Measurements from ENCODE around the gene ARMH3. TPM values are rescaled to one million over a fixed set of nuclear protein-coding genes. Genes with fewer than 3 reads are reported as not detected.

ARMH3 gene
- total RNA-seq, 1 experiment from 2014 or later: 12.8 TPM

DNA sequence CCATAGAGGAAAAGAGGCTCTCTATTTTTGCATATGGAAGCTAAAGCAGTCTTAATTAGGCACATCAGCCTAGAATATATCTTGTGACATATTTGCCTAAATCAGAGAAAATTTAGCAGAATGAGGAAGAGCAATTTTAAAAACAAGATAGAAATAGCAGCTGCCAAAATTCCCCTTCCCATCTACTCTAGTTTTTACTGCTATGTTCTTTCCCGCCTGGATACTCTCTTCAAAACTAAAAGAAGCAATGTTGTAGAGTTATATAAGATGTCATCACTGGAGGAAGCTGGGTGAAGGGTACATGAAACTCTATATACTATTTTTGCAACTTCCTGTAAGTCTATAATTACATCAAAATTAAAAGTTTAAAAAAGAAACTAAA, 87.0 kb downstream of the ARMH3 start:
- TF ChIP-seq, protein P1, sequence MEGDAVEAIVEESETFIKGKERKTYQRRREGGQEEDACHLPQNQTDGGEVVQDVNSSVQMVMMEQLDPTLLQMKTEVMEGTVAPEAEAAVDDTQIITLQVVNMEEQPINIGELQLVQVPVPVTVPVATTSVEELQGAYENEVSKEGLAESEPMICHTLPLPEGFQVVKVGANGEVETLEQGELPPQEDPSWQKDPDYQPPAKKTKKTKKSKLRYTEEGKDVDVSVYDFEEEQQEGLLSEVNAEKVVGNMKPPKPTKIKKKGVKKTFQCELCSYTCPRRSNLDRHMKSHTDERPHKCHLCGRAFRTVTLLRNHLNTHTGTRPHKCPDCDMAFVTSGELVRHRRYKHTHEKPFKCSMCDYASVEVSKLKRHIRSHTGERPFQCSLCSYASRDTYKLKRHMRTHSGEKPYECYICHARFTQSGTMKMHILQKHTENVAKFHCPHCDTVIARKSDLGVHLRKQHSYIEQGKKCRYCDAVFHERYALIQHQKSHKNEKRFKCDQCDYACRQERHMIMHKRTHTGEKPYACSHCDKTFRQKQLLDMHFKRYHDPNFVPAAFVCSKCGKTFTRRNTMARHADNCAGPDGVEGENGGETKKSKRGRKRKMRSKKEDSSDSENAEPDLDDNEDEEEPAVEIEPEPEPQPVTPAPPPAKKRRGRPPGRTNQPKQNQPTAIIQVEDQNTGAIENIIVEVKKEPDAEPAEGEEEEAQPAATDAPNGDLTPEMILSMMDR (conservative IDR thresholded peaks at IDR 0.05): no peak
- Histone ChIP-seq H3K4me2 (no peak overlapping the region), H3K79me2 (ENCODE audit: low read depth) (no peaks in the 10 kb centered on the region), H3K27ac (no peak overlapping the region), H3K4me3 (no peak overlapping the region), H3K27me3 (ENCODE audit: insufficient read depth, low read depth) (no peaks in the 10 kb centered on the region), H2AFZ (no peak overlapping the region), H3K4me1 (replicated peaks; ENCODE audit: insufficient read depth) (no peaks in the 10 kb centered on the region), H4K20me1 (ENCODE audit: insufficient read depth) (no peaks in the 10 kb centered on the region), H3F3A (ENCODE audit: insufficient read depth, low read depth) (no peaks in the 10 kb centered on the region), H3K9me2 (ENCODE audit: insufficient read depth) (no peaks in the 10 kb centered on the region), H3K9me3 (ENCODE audit: insufficient read depth, low read depth) (no peaks in the 10 kb centered on the region), H3K36me3 (ENCODE audit: low read depth) (no peaks in the 10 kb centered on the region)
- CTCF ChIA-PET: no interaction called here
- intact Hi-C loops (cut with micrococcal nuclease; ENCODE audit: unreplicated experiment): no loop called here
- no peak for DNase-seq
- no TSS peak for BruUV-seq (replicated peaks)
- POLR2A ChIA-PET (ENCODE audit: unreplicated experiment): no interaction called here

DNA sequence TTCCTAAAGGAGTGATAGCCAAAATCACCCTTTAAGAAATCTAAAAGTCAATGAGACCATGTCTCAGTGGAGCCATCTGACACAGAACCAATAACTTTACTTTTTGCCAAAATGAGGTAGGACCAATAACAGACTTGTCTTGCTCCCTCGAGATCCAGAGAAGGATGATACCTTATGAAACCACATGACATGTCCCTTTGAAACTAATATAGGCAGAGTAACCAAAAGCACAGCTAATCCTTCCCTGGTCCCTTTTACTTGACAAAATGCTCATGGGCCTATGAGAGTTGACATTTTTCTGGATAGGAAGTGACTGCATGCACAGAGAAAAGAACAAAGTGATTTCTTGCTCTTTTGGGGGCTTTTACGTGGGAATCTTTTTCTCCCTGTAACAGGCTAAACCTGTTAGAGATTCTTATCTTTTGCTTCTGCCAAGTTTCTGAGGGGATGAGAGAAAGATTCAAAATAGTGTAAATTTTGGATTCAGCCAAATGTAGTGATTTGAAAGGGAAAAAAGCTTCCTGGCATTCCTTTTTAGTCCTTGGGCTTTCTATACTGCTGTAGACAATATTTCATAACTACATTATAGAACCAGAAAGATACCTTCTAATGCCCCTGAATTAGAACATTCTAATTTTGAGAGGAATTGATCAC, 87.6 kb downstream of the ARMH3 start:
- H3K9me2 ChIP-seq (ENCODE audit: insufficient read depth): no peaks in the 10 kb centered on the region
- TF ChIP-seq, protein P1 (conservative IDR thresholded peaks at IDR 0.05): no peak
- TF ChIP-seq EZH2 (IDR thresholded peaks at IDR 0.05; ENCODE audit: low read depth): no peak
- H3K79me2 ChIP-seq (ENCODE audit: low read depth): no peaks in the 10 kb centered on the region
- no peaks in the 10 kb centered on the region for H3F3A ChIP-seq (ENCODE audit: insufficient read depth, low read depth)
- no peak for DNase-seq
- intact Hi-C loops (cut with micrococcal nuclease; ENCODE audit: unreplicated experiment): no loop called here
- ChIA-PET POLR2A (ENCODE audit: unreplicated experiment) (no interaction called here), CTCF (no interaction called here)
- H3K4me3 ChIP-seq: no peak overlapping the region
- no peaks in the 10 kb centered on the region for H4K20me1 ChIP-seq (ENCODE audit: insufficient read depth)
- no peak overlapping the region for H3K4me2 ChIP-seq
- H3K36me3 ChIP-seq (ENCODE audit: low read depth): no peaks in the 10 kb centered on the region
- H3K27ac ChIP-seq: no peak overlapping the region
- H3K9me3 ChIP-seq (ENCODE audit: insufficient read depth, low read depth): no peaks in the 10 kb centered on the region
- H2AFZ ChIP-seq: no peak overlapping the region
- H3K27me3 ChIP-seq (ENCODE audit: insufficient read depth, low read depth): no peaks in the 10 kb centered on the region
- BruUV-seq (replicated peaks): no TSS peak
- no peaks in the 10 kb centered on the region for H3K4me1 ChIP-seq (replicated peaks; ENCODE audit: insufficient read depth)

DNA sequence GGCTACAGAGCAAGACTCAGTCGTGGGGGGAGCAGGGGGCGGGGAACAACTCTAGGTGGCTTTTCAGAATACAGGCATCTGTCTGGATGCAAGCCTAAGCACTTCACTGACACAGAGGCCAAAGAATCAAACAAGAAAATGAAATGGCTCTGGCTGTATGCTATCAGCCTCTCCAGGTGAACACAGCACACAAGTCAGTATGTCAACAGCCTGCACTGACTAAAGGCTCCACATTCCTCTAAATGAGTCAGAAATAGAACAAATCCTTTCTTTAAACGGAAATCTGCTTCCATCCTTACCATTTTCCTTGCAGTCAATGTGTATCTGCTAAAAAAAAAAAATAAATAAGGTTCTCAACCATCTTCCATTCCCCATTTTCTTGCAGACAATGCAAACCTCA, 88.3 kb downstream of the ARMH3 start:
- no peaks in the 10 kb centered on the region for H3K36me3 ChIP-seq (ENCODE audit: low read depth)
- no peaks in the 10 kb centered on the region for H3F3A ChIP-seq (ENCODE audit: insufficient read depth, low read depth)
- H3K9me2 ChIP-seq (ENCODE audit: insufficient read depth): no peaks in the 10 kb centered on the region
- ChIA-PET CTCF (no interaction called here), POLR2A (ENCODE audit: unreplicated experiment) (no interaction called here)
- no peaks in the 10 kb centered on the region for H3K27me3 ChIP-seq (ENCODE audit: insufficient read depth, low read depth)
- no peaks in the 10 kb centered on the region for H4K20me1 ChIP-seq (ENCODE audit: insufficient read depth)
- no peak overlapping the region for H3K4me3 ChIP-seq
- no peak for DNase-seq
- no TSS peak for BruUV-seq (replicated peaks)
- H2AFZ ChIP-seq: no peak overlapping the region
- no peaks in the 10 kb centered on the region for H3K9me3 ChIP-seq (ENCODE audit: insufficient read depth, low read depth)
- TF ChIP-seq, protein P1 (conservative IDR thresholded peaks at IDR 0.05): no peak
- TF ChIP-seq EZH2 (IDR thresholded peaks at IDR 0.05; ENCODE audit: low read depth): no peak
- no peak overlapping the region for H3K4me2 ChIP-seq
- intact Hi-C loops (cut with micrococcal nuclease; ENCODE audit: unreplicated experiment): no loop called here
- H3K79me2 ChIP-seq (ENCODE audit: low read depth): no peaks in the 10 kb centered on the region
- no peaks in the 10 kb centered on the region for H3K4me1 ChIP-seq (replicated peaks; ENCODE audit: insufficient read depth)
- no peak overlapping the region for H3K27ac ChIP-seq

Measured in PC-9 (cell line).